ENCODE data around the gene PGM2L1.
"Not testable (repeated sequence)": the region's sequence is repeated elsewhere in the genome, so short reads cannot be mapped to it uniquely, and the experiment has no call there.

The PGM2L1 gene

DNA sequence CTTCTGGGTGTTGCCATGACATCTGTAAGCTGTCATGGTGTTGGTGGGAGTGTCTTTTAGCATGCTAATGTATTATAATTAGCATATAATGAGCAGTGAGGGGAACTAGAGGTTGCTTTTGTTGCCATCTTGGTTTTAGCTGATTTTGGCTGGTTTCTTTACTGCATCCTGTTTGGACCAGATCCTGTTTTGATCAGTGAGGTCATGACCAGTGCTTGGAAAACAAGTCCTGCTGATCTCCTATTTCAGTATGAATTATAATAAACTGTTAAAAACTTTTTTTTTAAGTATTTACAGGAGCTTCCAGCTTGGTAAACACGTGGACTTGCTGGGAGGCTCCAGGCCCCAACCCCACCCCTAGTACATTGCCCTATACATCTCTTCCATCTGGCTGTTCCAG, 56.3 kb downstream of the PGM2L1 start:
- no peak for DNase-seq (ENCODE audit: low read depth in 2 of 3, low spot score in 2 of 3)

DNA sequence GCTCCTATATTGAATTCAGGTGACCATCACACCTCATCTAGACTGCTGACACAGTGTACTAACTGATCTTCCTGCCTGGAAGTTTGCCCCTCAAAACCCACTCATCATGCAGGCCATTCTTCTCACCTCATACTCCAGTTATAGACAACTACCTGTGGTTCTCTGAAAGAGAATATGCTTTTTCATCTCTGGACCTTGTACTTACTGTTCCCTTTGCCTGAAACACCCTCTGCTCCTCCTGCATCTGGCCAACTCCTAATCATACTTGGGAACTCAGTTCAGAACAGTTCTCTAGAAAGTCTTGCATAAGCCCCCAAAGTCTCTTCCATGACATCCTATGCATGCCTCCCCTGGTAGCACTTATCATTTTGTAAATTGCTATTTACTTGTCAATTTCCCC, 58.6 kb downstream of the PGM2L1 start:
- DNase-seq (ENCODE audit: low read depth in 2 of 3, low spot score in 2 of 3) = no peak

DNA sequence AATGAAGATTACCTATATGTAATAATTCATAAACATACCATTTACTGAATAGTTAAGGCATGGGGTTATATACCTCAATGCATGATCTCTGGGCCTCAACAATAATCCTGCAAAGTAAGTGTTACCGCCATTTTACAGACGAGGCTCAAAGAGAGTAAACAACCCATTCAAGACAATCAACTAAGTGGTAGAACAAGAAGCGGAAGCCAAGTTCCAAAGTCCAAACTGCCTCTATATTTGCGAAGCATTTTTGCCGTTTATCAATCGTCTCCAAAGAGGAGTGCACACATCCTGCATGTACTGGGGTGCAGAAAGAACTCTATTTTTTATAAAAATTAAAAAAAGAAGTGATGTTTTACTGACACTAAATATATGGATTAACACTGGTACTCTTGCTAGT, 59.3 kb downstream of the PGM2L1 start:
- DNase-seq (ENCODE audit: low read depth in 2 of 3, low spot score in 2 of 3) = no peak

DNA sequence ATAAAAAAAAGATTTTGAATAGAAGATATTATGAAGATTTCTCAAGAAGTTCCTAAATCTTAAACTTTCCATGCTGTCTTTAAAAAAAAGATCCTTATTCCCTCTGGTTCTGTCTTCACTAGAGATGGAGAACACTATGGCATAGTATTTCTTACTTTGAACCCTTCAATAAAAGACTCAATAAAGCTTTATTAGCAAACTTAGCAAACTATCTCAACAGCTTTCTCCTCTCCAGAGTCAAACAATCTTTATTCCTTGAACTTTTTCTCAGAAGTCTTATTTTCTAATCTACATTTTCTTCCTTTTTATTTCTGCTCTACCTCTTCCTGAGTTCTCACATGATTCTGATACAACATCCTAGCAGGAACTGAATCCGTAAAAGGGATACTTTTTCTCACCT, 65.0 kb downstream of the PGM2L1 start:
- no peak for DNase-seq (ENCODE audit: low read depth in 2 of 3, low spot score in 2 of 3)

DNA sequence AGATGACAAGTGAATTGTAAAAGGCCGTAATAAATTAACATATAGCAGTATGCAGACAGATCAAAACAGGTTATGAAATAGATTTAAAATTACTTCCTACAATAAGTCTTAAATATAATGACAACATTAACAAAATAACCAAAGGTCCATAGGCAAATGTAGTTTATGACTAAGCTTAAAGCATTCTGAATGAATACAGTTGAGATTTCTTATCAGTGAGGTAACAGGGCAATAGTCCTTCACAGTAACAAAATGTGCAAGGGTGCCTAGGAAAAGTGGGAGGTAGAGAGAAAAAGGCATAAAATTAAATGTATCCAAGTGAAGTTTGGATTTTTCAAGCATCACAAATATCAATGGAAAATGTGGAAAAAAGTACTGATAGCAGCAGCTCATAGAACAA, 65.9 kb downstream of the PGM2L1 start:
- no peak for DNase-seq (ENCODE audit: low read depth in 2 of 3, low spot score in 2 of 3)

DNA sequence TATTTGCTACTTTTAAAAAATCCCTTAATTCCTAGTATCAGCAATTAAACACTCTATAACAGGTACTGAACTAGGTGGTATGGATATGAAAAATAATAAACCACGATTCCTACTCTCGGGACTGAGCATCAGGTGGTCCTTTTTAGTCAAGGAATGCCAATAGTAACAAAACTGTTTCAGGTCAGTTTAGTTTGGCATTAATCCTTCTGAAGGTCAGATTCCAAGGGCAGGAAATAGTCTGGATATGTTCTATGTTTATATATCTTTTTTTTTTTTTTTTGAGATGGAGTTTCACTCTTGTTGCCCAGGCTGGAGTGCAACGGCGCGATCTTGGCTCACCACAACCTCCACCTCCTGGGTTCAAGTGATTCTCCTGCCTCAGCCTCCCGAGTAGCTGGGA, 67.2 kb downstream of the PGM2L1 start:
- DNase-seq (ENCODE audit: low read depth in 2 of 3, low spot score in 2 of 3) = not testable (repeated sequence)

DNA sequence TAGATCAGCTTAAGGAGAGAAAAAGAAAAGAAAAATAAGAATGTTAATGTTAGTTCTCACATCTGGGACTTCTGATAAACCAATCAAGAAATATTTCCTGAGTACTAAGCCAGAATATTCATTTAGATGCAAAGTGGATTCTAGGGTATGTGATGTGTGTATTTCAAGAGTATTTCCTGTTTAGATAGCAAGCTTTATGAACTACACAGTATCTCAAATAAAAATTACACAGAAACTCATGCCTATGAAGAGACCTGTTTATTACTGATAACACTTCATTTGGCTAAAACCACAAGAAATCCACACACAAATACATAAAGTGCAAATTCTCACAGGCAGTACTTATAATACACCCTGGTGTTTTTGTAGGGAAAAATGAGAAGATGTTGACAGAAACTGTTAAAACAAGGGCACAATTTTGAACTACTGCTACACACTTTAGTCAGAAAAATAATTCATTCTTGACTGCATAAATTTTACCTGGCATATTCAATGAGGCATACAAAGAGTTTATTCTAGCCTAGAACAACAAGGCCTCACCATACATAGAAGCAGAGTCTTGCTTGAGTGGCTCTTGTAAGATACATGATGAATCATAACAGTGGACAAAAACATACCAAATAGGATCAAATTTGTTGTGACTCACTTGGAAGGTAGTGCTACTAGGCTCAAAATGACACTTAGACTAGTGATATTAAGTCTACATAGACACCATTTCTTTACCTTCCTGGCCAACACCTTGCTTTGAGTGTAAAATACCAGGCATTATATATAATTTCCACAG, 68.0 kb downstream of the PGM2L1 start:
- no peak for DNase-seq (ENCODE audit: low read depth in 2 of 3, low spot score in 2 of 3)

DNA sequence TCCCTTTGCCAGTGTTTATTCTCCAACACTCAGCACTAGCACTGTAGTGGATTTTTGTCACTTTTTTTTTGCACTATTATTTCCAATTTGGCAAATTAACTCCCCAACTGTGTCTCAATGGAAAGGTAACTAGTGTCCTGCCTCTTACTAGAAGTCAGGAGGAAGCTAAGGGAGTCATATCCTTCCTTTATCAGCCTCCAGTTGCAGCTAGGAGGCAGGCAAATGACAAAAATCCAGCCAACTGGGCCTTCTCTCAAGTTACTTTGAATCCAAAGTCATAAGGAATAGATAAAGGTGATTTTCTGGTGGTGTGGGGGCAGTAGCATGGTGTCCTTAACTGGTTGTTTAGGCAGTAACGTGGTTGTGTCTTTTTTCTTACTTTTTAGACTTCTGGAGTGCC, 71.2 kb downstream of the PGM2L1 start:
- DNase-seq (ENCODE audit: low read depth in 2 of 3, low spot score in 2 of 3) = no peak

DNA sequence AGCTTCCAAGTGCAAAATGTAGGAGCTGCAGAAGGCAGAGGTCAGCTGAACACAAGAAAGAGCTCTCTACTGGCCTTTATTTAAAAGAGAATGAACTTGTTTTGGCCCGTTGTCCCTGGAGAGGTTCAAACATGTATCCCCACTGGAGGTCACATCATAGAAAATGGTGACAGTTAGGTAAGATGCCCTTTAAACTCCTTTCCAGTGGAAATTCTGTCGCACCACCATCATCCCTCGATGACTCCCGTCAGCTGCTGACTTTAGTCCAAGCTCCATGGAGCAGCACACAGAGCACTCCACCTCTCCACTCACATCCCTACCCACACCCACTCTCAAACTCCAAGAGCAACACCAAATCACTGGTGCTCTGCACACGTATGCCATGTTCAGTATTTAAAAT, 71.6 kb downstream of the PGM2L1 start:
- no peak for DNase-seq (ENCODE audit: low read depth in 2 of 3, low spot score in 2 of 3)

DNA sequence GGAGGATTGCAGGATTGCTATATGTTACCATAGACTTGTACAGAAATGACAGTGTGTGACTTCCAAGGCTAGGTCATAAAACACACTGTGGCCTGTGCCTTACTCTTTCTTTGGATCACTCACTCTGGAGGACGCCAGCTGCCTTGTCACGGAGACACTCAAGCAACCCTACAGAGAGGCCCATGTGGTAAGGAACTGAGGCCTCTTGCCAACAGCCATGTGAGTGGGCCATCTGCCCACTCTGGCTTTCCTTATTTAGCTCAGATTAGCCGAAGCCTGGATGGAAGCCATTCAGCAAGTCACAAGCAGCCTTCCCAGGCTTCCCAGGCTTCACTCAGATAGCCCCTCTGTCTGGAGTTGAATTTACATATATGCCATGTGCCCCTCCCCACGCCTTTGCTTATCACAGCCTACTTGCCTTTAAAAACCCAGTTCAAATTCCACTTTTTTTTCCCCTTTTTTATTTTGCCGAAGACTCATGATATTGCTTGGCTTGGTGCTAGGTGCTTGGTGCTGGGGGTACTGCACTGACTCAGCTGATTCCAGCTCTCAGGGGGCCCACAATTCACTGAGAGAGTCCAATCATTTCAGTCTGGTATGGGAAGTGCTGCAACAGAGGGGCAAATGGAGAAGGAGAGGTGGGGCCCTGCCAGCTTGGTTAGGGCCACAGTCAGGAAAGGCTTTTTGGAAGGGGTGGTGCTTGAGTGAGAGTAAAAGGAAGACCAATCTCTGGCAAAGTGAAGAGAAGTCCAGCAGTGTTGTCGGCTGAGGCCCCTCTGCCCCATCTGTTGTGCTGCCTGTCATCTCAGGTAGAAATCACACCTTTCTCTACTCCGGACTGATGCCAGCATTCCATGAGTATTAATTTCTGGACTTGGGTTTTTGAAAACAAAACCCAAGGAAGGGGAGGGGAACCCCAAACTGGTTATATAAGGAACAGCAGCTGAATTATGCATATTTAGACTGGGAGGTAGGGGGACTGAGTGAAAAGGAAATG, 72.3 kb downstream of the PGM2L1 start:
- DNase-seq (ENCODE audit: low read depth in 2 of 3, low spot score in 2 of 3) = no peak

DNA sequence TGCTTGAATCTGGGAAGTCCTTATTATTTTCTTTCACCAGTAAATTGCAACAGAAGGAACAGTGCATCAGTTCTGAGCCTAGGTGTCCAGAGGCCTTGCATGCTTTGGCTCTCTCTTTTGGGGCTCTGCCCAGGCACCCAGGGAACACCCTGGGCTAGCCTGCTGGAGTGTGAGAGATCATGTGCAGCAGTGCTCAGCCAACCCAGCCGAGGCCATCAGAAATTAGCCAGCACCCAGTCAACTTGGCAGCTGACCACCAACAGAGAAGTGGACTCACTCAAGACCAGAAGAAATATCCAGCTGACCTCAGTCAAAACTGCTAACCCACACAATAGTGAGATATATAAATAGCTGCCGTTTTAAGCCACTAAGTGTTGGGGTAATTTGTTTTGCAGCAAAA, 75.6 kb downstream of the PGM2L1 start:
- DNase-seq (ENCODE audit: low read depth in 2 of 3, low spot score in 2 of 3) = no peak

DNA sequence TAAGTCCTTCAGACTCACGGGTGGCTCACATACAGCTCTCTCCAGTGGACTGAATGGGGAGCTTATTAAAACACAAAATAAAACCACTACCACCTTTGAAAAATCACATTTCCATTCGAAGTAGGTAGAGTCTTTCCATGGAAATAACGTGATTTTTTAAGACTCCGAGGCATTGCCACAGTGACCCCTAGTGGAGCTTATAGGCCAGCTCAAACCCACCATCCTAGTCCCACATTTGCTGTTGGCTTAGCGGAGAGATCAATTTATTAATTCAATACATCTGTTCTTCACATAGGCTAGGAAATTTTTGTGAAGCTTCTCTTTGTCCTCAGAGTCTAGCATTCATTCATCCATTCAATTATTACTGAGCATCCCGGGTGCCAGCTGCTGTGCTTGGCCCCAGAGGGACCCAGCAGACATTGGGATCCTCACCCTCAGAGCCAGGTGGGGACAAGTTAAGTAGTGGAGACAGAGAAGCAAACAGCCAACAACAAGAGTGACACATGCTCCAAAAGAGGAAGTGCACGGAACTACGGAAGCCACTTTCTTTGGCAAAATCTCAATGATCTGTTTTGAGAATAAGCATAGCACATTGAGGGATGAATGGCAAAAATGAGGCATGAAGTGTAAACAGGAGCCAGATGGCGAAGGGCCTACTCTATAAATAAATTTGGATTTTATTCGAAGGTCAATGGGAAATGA, 76.6 kb downstream of the PGM2L1 start:
- no peak for DNase-seq (ENCODE audit: low read depth in 2 of 3, low spot score in 2 of 3)

DNA sequence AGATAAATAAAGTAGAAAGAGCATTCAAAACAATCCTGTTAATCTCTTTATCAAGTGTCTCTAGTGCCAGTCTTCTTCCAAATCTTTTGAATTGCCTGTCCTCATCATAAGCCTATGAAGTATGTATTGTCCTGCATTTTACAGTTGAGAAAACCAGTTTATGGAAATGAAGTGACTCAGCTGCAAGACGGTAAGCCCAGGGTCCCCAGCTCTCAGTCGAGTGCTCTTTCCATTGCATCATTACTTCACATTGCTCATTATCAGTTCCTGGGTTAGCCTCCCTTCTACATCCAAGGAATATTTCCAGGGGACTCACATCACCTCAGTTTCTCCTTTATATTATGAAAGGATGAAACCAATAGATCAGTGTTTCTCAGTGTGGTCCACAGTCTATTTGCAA, 77.7 kb downstream of the PGM2L1 start:
- no peak for DNase-seq (ENCODE audit: low read depth in 2 of 3, low spot score in 2 of 3)

DNA sequence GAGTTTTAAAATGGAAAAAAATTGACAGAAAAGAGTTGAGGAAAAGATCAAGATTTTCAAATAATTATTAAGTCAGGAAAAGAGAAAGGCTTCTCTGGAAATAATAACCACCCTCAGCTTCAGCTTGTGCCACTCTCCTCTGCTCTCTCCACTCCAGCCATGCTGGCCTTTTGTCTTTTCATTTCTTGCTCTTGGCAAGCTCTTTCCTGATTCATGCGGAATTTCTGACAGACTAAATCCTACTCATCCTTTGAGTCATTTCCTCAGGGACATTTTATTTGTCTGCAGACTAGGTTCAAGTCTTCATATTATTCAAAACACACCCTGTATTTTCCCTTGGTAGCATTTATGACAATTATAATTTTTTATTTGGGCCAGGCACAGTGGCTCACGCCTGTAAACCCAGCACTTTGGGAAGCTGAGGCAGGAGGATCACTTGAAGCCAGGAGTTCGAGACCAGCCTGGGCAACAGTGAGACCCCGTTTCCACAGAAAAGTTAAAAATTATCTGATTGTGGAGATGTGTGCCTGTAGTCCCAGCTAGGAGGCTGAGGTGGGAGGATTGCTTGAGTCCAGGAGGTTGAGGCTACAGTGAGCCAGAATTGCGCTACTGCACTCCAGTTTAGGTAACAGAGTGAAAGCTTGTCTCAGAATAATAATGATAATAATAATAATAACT, 79.0 kb downstream of the PGM2L1 start:
- DNase-seq (ENCODE audit: low read depth in 2 of 3, low spot score in 2 of 3) = no peak

DNA sequence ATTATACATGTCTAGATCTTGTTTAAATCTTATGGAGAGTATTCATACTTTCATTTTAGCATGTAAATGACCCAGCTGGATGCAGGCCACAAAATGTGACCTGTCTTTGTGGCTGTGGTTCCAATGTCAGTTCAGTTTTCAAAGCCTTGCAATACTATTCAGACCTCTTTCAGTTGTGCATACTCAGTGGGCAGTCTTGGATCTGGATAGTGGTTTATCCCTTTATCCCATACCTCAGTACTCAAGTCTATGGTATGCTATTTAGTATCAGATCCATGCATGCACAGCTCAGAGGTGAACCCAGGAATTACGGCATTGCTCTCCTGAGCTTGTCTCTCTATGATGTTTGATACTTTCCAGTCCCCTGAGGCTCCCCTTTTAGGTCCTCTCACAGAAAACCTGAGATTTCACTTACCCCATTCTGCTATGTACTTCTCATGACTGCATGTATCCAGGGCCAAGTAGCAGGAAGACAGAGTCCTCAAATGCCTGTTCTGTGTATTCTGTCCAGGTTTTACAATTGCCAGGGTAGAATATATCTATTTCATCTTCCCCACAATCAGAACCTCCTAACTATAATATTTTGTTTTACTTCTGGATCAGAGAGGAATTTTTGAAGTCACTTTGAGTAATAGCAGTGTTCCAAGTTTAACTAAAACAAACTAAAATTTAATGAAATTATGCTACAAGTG, 79.8 kb downstream of the PGM2L1 start:
- no peak for DNase-seq (ENCODE audit: low read depth in 2 of 3, low spot score in 2 of 3)

DNA sequence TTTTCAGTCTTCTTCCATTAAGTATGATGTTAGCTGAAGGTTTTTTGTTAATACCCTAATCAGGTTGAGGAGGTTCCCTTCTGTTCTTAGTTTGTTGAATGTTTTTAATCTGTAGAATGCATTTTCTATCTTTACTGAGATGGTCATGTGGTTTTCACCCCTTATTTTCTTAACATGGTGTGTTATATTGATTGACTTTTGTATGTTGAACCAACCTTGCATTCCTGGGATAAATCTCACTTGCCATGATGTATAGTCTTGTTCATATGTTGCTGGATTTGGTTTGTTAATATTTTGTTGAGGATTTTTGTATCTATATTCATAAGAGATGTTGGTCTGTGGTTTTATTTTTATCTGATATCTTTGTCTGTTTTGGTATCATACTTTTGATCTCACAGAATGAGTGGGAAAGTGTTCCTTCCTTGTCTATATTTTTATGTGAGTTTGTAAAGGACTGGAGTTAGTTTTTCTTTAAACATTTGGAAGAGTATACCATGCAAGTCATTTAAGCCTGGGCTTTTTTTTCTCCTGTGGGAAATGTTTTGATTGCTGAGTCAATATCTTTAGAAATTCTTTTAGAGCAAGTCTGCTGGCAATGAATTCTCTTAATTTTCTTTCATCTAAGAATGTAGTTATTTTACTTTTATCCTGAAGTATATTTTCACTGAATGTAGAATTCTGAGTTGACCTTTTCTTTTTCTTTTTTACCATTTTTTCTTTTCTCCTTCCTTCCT, 81.3 kb downstream of the PGM2L1 start:
- no peak for DNase-seq (ENCODE audit: low read depth in 2 of 3, low spot score in 2 of 3)

DNA sequence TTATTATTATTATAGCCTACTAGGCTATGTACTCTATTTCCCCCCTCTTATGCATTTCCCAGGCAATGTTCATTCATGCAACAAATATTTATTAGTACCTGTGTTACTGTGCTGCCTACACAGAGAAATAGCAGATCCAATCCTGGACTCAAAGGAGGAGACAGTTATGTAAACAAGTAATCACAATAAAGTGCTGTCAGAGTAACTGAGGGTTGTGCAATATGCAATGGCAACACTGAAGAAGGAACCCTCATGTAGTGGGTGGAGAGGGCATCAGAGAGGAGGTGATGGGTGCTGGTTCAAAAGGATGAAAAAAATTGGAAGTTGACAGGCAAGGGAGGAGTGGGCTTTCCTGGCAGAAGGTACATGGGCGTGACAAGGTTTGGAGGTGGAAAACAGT, 85.9 kb downstream of the PGM2L1 start:
- no peak for DNase-seq (ENCODE audit: low read depth in 2 of 3, low spot score in 2 of 3)

DNA sequence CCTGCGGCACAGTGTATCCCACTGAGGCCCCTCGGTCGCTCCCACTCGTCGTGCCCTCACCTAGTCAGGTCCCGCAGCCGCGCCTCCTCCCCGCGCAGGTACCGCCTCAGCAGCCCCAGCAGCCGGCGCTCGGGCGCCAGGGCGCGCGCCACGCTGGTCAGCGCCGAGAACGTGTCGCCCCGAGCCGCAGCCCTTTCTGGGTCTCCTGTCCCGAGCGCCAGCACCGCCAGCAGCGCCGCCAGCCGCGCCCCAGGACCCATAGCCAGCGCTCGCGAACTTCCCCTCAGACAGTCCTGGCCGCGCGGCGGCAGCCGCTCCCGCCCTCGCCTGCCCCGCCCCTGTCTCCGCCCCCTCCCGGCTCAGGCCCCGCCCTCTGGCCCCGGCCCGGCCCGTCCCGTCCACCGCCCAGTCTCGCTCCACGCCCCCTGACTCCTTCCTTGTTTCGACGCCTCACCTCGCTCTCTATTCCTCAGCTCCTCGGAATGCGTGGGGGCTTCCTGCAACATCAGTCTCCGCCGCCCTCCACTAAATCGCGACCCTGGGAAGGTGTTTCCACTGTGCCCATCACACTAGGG, 86.8 kb downstream of the PGM2L1 start, which contains the start of gene P4HA3:
Gene P4HA3 (minus strand): TSS at position 289 of the 575 bp plus-strand sequence. CDS start 29 bp downstream, at position 260.
- peak; percentile 20 to 36 (median 21) for DNase-seq (ENCODE audit: low read depth in 2 of 3, low spot score in 2 of 3)

DNA sequence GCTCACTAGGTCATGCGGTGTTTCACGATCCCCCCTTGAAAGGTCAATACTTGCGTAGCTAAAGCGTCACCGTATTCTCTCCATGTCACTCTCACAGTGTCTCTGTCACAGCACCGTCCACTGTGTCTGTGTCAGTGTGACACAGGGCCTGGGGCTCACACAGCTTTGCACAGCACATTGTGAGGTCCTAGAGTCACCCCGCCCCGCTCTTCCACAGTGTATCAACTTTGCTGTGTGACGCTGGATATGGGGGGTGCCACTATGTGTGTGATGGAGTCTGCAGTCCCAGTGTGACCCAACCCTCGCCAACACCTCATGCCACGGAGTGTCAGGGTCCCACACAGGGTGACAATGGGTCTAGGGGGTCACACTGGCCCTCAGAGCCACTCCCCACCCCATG, 87.4 kb downstream of the PGM2L1 start:
- DNase-seq (ENCODE audit: low read depth in 2 of 3, low spot score in 2 of 3) = no peak

Data from activated CD8-positive, alpha-beta memory T cell treated with anti-CD3 and anti-CD28 coated beads for 48 hours (primary cell).